Embryonic facial prominence (tissue), 1 donor: ENCODE results near the gene IL1RAPL1.

Source experiments
- DNase-seq: peaks from one replicate; pipeline ENCODE4 v3.0.0-alpha.2; 2016; ENCODE audit errors: extremely low spot score

The IL1RAPL1 gene

GRCh38 chrX:29890004-29890403 lies 1302.8 kb downstream of the IL1RAPL1 start:
- DNase-seq = no peak

GRCh38 chrX:29890646-29891200 lies 1303.5 kb downstream of the IL1RAPL1 start:
- DNase-seq = no peak

GRCh38 chrX:29902004-29902403 lies 1314.8 kb downstream of the IL1RAPL1 start:
- DNase-seq = no peak

GRCh38 chrX:29903360-29903759 lies 1316.1 kb downstream of the IL1RAPL1 start:
- DNase-seq = no peak

- no peak for DNase-seq
Measured at GRCh38 chrX:29911673-29912072, 1324.4 kb downstream of the IL1RAPL1 start.

GRCh38 chrX:29913647-29914046 lies 1326.4 kb downstream of the IL1RAPL1 start:
- no peak for DNase-seq

GRCh38 chrX:29922607-29923006 lies 1335.4 kb downstream of the IL1RAPL1 start:
- DNase-seq = no peak

- no peak for DNase-seq
Measured at GRCh38 chrX:29926056-29926455, 1338.8 kb downstream of the IL1RAPL1 start.

- no peak for DNase-seq
Measured at GRCh38 chrX:29926659-29927058, 1339.4 kb downstream of the IL1RAPL1 start.

- no peak for DNase-seq
Measured at GRCh38 chrX:29935455-29935854, 1348.2 kb downstream of the IL1RAPL1 start.

- no peak for DNase-seq
Measured at GRCh38 chrX:29940750-29941149, 1353.5 kb downstream of the IL1RAPL1 start.

- DNase-seq = no peak
Measured at GRCh38 chrX:29941287-29941686, 1354.0 kb downstream of the IL1RAPL1 start.

- DNase-seq = no peak
Measured at GRCh38 chrX:29947225-29947624, 1360.0 kb downstream of the IL1RAPL1 start.

- no peak for DNase-seq
Measured at GRCh38 chrX:29948653-29949052, 1361.4 kb downstream of the IL1RAPL1 start.

- DNase-seq = no peak
Measured at GRCh38 chrX:29952016-29952415, 1364.8 kb downstream of the IL1RAPL1 start.

- no peak for DNase-seq
Measured at GRCh38 chrX:29962061-29962460, 1374.8 kb downstream of the IL1RAPL1 start.

- DNase-seq = no peak
Measured at GRCh38 chrX:29965634-29966033, 1378.4 kb downstream of the IL1RAPL1 start.

- DNase-seq = no peak
Measured at GRCh38 chrX:29992083-29992482, 1404.8 kb downstream of the IL1RAPL1 start.

GRCh38 chrX:30005813-30006212 lies 1418.6 kb downstream of the IL1RAPL1 start:
- no peak for DNase-seq
